ENCODE results near the gene KRTAP1-5. TPM values are rescaled to one million over a fixed set of nuclear protein-coding genes. Genes with fewer than 3 reads are reported as not detected.

The KRTAP1-5 gene
- total and polyA plus RNA-seq, 8 donors: not detected

DNA sequence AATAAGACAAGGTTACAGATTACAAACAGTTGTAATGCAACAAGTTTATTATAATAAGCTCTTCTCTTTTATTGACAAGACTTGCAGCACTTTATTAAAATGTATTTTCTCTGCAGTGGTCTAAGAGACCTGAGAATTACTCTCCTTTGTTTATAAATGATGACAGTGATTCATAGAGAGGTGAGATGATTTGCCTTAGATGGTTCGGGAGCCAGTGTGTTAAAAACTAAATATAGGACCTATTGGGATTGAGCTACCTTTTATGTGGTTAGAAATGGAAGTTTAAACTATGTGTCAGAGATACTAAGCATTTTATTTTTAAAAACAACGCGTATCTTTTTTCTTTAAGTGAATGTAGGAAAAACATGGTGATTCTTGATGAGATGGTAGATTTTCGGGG lies 30.2 kb downstream of the KRTAP1-5 start:
- no peak for TF ChIP-seq EP300 (IDR thresholded peaks at IDR 0.05)
- TF ChIP-seq POLR2AphosphoS5 (IDR thresholded peaks at IDR 0.05): no peak
- TF ChIP-seq POLR2A (IDR thresholded peaks at IDR 0.05): no peak
- TF ChIP-seq, protein P1, sequence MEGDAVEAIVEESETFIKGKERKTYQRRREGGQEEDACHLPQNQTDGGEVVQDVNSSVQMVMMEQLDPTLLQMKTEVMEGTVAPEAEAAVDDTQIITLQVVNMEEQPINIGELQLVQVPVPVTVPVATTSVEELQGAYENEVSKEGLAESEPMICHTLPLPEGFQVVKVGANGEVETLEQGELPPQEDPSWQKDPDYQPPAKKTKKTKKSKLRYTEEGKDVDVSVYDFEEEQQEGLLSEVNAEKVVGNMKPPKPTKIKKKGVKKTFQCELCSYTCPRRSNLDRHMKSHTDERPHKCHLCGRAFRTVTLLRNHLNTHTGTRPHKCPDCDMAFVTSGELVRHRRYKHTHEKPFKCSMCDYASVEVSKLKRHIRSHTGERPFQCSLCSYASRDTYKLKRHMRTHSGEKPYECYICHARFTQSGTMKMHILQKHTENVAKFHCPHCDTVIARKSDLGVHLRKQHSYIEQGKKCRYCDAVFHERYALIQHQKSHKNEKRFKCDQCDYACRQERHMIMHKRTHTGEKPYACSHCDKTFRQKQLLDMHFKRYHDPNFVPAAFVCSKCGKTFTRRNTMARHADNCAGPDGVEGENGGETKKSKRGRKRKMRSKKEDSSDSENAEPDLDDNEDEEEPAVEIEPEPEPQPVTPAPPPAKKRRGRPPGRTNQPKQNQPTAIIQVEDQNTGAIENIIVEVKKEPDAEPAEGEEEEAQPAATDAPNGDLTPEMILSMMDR (IDR thresholded peaks at IDR 0.05): no peak
- Histone ChIP-seq H3K27me3 (peaks cover 0 to 39% (median 0%) of the 10 kb centered on the region in 3 donors), H3K4me3 (no peak overlapping the region), H3K4me1 (no peaks in the 10 kb centered on the region), H3K9me3 (no peaks in the 10 kb centered on the region), H3K36me3 (no peaks in the 10 kb centered on the region), H3K27ac (no peak overlapping the region)
- 69 to 88% (median 77%) methylated on average over 4 of the region's 4 CpGs for WGBS, 5 donors
- intact Hi-C loops (cut with DNase I; ENCODE audit: low total_unique reads): no loop called here
- no peak for DNase-seq

DNA sequence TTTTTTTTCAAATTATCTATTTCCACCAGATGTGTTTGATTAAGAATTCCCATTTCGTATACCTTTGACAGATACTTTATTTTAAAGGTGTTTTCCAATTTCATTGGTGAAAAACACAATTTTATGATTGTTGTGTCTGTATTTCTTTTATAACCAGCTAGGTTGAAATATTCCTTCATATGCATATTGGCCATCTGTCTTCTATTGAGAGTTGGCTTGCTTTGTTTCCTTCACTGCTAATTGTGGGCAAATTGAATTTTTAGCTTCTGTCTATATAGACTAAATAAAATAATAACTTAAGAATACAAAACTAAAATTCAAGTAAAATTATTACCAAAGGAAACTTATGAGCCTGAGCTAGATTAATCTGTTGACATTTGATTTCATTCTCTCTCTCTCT lies 31.9 kb downstream of the KRTAP1-5 start:
- intact Hi-C loops (cut with DNase I; ENCODE audit: low total_unique reads): no loop called here
- TF ChIP-seq, protein P1 (IDR thresholded peaks at IDR 0.05): no peak
- TF ChIP-seq EP300 (IDR thresholded peaks at IDR 0.05): no peak
- no peak for TF ChIP-seq POLR2AphosphoS5 (IDR thresholded peaks at IDR 0.05)
- no peak for TF ChIP-seq POLR2A (IDR thresholded peaks at IDR 0.05)
- H3K9me3 ChIP-seq: no peaks in the 10 kb centered on the region
- H3K36me3 ChIP-seq: no peaks in the 10 kb centered on the region
- H3K27ac ChIP-seq: no peak overlapping the region
- H3K27me3 ChIP-seq: peaks cover 0 to 43% (median 0%) of the 10 kb centered on the region in 3 donors
- no peaks in the 10 kb centered on the region for H3K4me1 ChIP-seq
- 26 to 67% (median 41%) methylated on average over 1 of the region's 1 CpG for WGBS, 5 donors
- no peak for DNase-seq
- H3K4me3 ChIP-seq: no peak overlapping the region

DNA sequence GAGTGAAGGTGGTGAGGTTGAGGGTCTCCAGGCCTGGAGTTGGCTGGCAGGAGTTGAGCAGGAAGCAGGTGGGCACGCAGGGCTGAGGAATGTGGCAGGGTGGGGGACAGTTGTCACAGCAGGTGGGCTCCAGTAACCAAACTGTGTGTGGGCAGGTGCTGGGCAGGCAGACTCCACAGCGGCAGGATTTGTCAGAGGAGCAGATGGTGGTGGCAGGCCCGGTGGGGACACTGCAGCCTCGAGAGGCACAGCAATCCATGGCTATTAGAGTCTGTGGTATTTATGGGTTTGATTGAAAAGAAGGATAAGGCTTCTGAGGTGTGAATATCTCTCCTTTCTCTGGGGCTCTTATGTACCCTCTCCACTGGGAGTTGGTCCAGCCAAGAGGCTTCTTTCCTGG lies 33.2 kb downstream of the KRTAP1-5 start, which contains the start of gene KRTAP3-3:
Gene KRTAP3-3, minus strand, starts transcription at position 326 of the 400 bp plus-strand sequence. Its CDS starts 67 bp downstream, at position 259.
- Histone ChIP-seq H3K36me3 (no peaks in the 10 kb centered on the region), H3K4me1 (no peaks in the 10 kb centered on the region), H3K27me3 (peaks cover 0 to 36% (median 0%) of the 10 kb centered on the region in 3 donors), H3K9me3 (no peaks in the 10 kb centered on the region), H3K27ac (no peak within 1 kb of the TSS), H3K4me3 (no peak within 1 kb of the TSS)
- no peak for DNase-seq
- intact Hi-C loops (cut with DNase I; ENCODE audit: low total_unique reads): no loop called here
- TF ChIP-seq POLR2AphosphoS5 (IDR thresholded peaks at IDR 0.05) (no peak), POLR2A (IDR thresholded peaks at IDR 0.05) (no peak), EP300 (IDR thresholded peaks at IDR 0.05) (no peak)
- TF ChIP-seq, protein P1 (IDR thresholded peaks at IDR 0.05): no peak
- 27 to 49% (median 39%) methylated on average over 4 of the region's 4 CpGs for WGBS, 5 donors

DNA sequence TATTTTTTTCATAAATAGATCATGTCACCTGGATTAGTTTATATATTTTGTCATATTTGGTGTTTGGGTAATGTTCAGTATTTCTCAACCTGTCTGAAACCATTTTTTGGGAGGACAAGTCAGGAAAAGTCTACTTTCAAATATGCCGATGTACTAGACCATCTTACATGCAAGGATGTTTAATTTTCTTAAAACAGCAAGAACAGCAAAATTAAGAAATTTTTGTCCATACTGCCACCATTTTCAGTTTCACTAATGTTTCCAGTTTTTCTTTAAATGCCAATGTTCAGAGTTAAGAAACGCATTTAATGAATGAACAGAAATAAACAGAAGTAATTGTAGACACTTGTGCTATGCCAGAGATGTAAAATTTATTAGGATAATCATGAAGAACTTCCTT lies 33.9 kb downstream of the KRTAP1-5 start:
- intact Hi-C loops (cut with DNase I; ENCODE audit: low total_unique reads): no loop called here
- TF ChIP-seq POLR2AphosphoS5 (IDR thresholded peaks at IDR 0.05) (no peak), EP300 (IDR thresholded peaks at IDR 0.05) (no peak), POLR2A (IDR thresholded peaks at IDR 0.05) (no peak)
- TF ChIP-seq, protein P1 (IDR thresholded peaks at IDR 0.05): no peak
- Histone ChIP-seq H3K4me3 (no peak overlapping the region), H3K27me3 (peaks cover 0 to 32% (median 0%) of the 10 kb centered on the region in 3 donors), H3K36me3 (no peaks in the 10 kb centered on the region), H3K27ac (no peak overlapping the region), H3K4me1 (no peaks in the 10 kb centered on the region), H3K9me3 (no peaks in the 10 kb centered on the region)
- WGBS, 5 donors: 89 to 97% (median 94%) methylated on average over 2 of the region's 2 CpGs
- DNase-seq: no peak
